Esophagus muscularis mucosa (tissue), 4 donors: ENCODE results near the gene TMEM132E. TPM values are rescaled to one million over a fixed set of nuclear protein-coding genes. Genes with fewer than 3 reads are reported as not detected.

Experiments used
- DNase-seq: peaks from one replicate; pipeline ENCODE4 v3.0.0-alpha.2; 2017; ENCODE audit errors: extremely low spot score
- H3K27ac ChIP-seq, 4 donors: fragments of 200-600 bp; sonication (generic); replicated peaks in 1 of 4; 1 replicate in 3 of 4; 2 replicates in 1 of 4; pipeline ENCODE4 v1.5.1; 2016 to 2019; ENCODE audit warnings: mild to moderate bottlenecking in 1 of 4
- H3K27me3 ChIP-seq, 4 donors: fragments of 200-600 bp; sonication (generic); one replicate each; pipeline versions ENCODE4 v1.5.1 to v1.6.0; 2016 to 2019
- H3K36me3 ChIP-seq, 4 donors: fragments of 200-600 bp; sonication (generic); one replicate each; pipeline ENCODE4 v1.5.1; 2016 to 2019
- H3K4me1 ChIP-seq, 4 donors: fragments of 200-600 bp; sonication (generic); one replicate each; pipeline ENCODE4 v1.5.1; 2016 to 2019
- H3K4me3 ChIP-seq, 4 donors: fragments of 200-600 bp; sonication (generic); 1 replicate in 2 of 4; 2 replicates in 2 of 4; pipeline ENCODE4 v1.5.1; 2016 to 2019; ENCODE audit warnings: mild to moderate bottlenecking in 4 of 4, moderate library complexity in 1 of 4
- H3K9me3 ChIP-seq, 4 donors: fragments of 200-600 bp; sonication (generic); 1 replicate in 3 of 4; 2 replicates in 1 of 4; pipeline ENCODE4 v1.5.1; 2016 to 2019
- CTCF ChIP-seq, 3 experiments: fragments of 200-600 bp in 2 of 3; fragments of 450-650 bp in 1 of 3; sonication (generic) in 2 of 3; IDR thresholded peaks; one replicate each; pipeline ENCODE4 v1.5.1; 2017 to 2019; ENCODE audit warnings: antibody characterized with exemption in 3 of 3, mild to moderate bottlenecking in 2 of 3, moderate library complexity in 1 of 3
- EP300 ChIP-seq: sonication (generic); formaldehyde crosslinking; IDR thresholded peaks from one replicate; pipeline ENCODE4 v1.6.1; 2017; ENCODE audit warnings: antibody characterized with exemption
- POLR2A ChIP-seq: fragments of 450-650 bp; IDR thresholded peaks from one replicate; pipeline ENCODE4 v1.6.1; 2017; ENCODE audit warnings: antibody characterized with exemption, moderate library complexity, mild to moderate bottlenecking, low read depth
- POLR2AphosphoS5 ChIP-seq, 2 donors: sonication (generic); formaldehyde crosslinking; IDR thresholded peaks; one replicate each; pipeline ENCODE4 v1.6.1; 2017; ENCODE audit warnings: antibody characterized with exemption in 2 of 2
- WGBS: methylation state at CpG from one replicate; pipeline ENCODE4 v1.1.5; 2018; 5-methylcytosine and 5-hydroxymethylcytosine counted together
- intact Hi-C: fragments of 100-400 bp; cut with DNase I; formaldehyde crosslinking; loops from one replicate; pipeline ENCODE4 v1.15.1; 2023
- total RNA-seq, 4 donors: library from RNA; depleted of rRNA; stranded (reverse); fragments of >200 nt; gene quantifications; one replicate each; pipeline versions ENCODE4 v1.1.0 to v1.2.1, GENCODE V29; 2016

The TMEM132E gene
- under 1 TPM in 2 of 4 donors, not detected in 2; under 0.01 to 0.06 TPM for total RNA-seq

GRCh38 chr17:34579017-34579946 is at the start of gene TMEM132E:
TMEM132E (plus strand) TSS chr17:34579582; CDS start chr17:34581077, 1,495 bp downstream.
- Histone ChIP-seq H3K9me3 (no peaks in the 10 kb centered on the region), H3K27ac (no peak within 1 kb of the TSS), H3K36me3 (no peaks in the 10 kb centered on the region), H3K4me1 (peaks cover 35 to 41% (median 38%) of the 10 kb centered on the region in 4 donors), H3K27me3 (peaks cover 3 to 95% (median 51%) of the 10 kb centered on the region in 4 donors), H3K4me3 (peak within 1 kb of the TSS; percentile 62 to 74 (median 63))
- TF ChIP-seq POLR2A (no peak), POLR2AphosphoS5 (IDR thresholded peaks at IDR 0.05) (no peak), CTCF (IDR thresholded peaks at IDR 0.05) (no peak), EP300 (no peak)
- DNase-seq: no peak
- WGBS: 6% methylated on average over 53 of the region's 101 CpGs
- intact Hi-C loops: no loop called here

GRCh38 chr17:34530918-34531317 is 48.5 kb upstream of the TMEM132E start:
- peaks cover 0 to 14% (median 5%) of the 10 kb centered on the region in 4 donors for H3K4me1 ChIP-seq
- no peaks in the 10 kb centered on the region for H3K9me3 ChIP-seq
- peaks cover 0 to 47% (median 2%) of the 10 kb centered on the region in 4 donors for H3K27me3 ChIP-seq
- DNase-seq: no peak
- no peaks in the 10 kb centered on the region for H3K36me3 ChIP-seq
- H3K4me3 ChIP-seq: no peak overlapping the region
- 40% methylated on average over 2 of the region's 3 CpGs for WGBS
- intact Hi-C loops: no loop called here
- TF ChIP-seq CTCF (IDR thresholded peaks at IDR 0.05): no peak
- no peak for TF ChIP-seq EP300
- no peak for TF ChIP-seq POLR2AphosphoS5 (IDR thresholded peaks at IDR 0.05)
- TF ChIP-seq POLR2A: no peak
- no peak overlapping the region for H3K27ac ChIP-seq

GRCh38 chr17:34532281-34533065 is 46.9 kb upstream of the TMEM132E start:
- H3K4me1 ChIP-seq: peaks cover 0 to 14% (median 5%) of the 10 kb centered on the region in 4 donors
- DNase-seq: no peak
- no peak overlapping the region for H3K4me3 ChIP-seq
- WGBS: 42% methylated on average over 6 of the region's 6 CpGs
- H3K27ac ChIP-seq: no peak overlapping the region
- TF ChIP-seq POLR2A (no peak), EP300 (no peak), CTCF (IDR thresholded peaks at IDR 0.05) (no peak), POLR2AphosphoS5 (IDR thresholded peaks at IDR 0.05) (no peak)
- no peaks in the 10 kb centered on the region for H3K9me3 ChIP-seq
- intact Hi-C loops: no loop called here
- peaks cover 0 to 46% (median 2%) of the 10 kb centered on the region in 4 donors for H3K27me3 ChIP-seq
- H3K36me3 ChIP-seq: no peaks in the 10 kb centered on the region

GRCh38 chr17:34533806-34534527 is 45.4 kb upstream of the TMEM132E start:
- WGBS: 77% methylated on average over 6 of the region's 6 CpGs
- Histone ChIP-seq H3K27ac (no peak overlapping the region), H3K9me3 (no peaks in the 10 kb centered on the region), H3K4me1 (peaks cover 0 to 14% (median 5%) of the 10 kb centered on the region in 4 donors), H3K4me3 (no peak overlapping the region), H3K27me3 (peaks cover 0 to 41% (median 0%) of the 10 kb centered on the region in 4 donors), H3K36me3 (no peaks in the 10 kb centered on the region)
- no peak for DNase-seq
- intact Hi-C loops: no loop called here
- TF ChIP-seq POLR2A: no peak
- TF ChIP-seq POLR2AphosphoS5 (IDR thresholded peaks at IDR 0.05): no peak
- TF ChIP-seq CTCF (IDR thresholded peaks at IDR 0.05): no peak
- no peak for TF ChIP-seq EP300
